Putamen (tissue), 1 donor: ENCODE measurements around the gene CNBP.
"Not testable (repeated sequence)": the region's sequence is repeated elsewhere in the genome, so short reads cannot be mapped to it uniquely, and the experiment has no call there.

Experiments used
- DNase-seq: peaks from one replicate; pipeline ENCODE4 v3.0.0-alpha.2; 2016; ENCODE audit warnings: low spot score

Gene CNBP

GRCh38 chr3:129184784-129185542 is 1.3 kb upstream of the CNBP start:
- DNase-seq, result not testable (repeated sequence)

GRCh38 chr3:129184396-129184657 is 631 bp upstream of the CNBP start:
- no peak for DNase-seq

GRCh38 chr3:129182390-129183185 is 1.1 kb downstream of the CNBP start:
- no peak for DNase-seq

- DNase-seq, result no peak
Measured at GRCh38 chr3:129181819-129182218, 1.9 kb downstream of the CNBP start.

DNA sequence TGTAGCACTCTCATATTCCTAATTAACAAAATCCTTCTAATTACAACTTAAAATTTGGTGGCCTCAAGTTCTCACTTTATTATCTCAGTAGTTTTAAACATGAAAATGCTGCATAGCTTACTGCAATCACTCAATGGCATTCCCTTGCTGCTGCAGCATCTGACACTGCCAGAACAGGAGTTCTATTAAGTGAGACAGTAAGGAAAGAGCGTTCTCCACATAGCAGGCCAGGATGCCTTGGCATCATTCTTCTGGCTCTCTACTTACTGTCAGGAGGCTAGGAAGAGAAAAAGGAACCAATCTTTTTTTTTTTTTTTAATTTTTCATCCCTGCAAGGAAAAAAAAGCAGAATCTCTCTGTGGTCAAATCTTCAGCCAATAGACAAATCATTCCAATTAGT is 3.2 kb downstream of the CNBP start:
- DNase-seq, result no peak

GRCh38 chr3:129176051-129176450 is 7.6 kb downstream of the CNBP start:
- no peak for DNase-seq

DNA sequence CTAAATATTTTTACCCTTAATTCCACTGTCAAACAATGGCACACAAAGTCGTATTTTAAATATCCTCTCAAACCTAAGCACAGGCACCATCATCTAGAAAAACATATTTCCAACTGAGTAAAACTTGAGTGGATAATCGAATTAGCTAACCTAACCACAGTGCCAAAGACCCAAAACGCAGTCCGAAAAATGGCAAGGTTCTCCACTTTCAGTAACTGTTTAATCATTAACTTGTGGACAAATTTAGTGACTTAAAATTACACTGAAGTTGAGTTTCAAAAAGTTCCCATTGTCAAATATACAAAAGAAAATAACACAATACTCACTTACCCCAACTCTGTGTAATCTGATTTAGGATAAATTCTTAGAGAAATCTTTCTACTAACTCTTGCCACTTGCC is 10.0 kb downstream of the CNBP start:
- no peak for DNase-seq

DNA sequence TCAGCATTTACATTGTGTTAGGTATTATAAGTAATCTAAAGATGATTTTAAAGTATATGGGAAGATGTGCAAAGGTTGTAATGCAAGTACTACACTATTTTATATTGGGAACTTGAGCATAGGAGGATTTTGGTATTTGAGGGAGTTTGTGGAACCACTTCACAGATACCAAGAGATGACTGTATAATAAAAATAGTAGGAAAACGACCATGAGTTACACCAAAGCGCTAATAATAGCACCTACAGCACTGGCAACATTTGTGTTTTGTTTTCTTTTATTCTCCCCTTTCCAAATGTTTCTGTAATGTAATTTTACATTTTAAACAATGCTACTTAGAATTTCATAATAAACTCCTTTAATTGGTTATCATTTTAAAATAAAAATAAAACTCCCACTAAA is 10.5 kb downstream of the CNBP start:
- DNase-seq, result no peak

DNA sequence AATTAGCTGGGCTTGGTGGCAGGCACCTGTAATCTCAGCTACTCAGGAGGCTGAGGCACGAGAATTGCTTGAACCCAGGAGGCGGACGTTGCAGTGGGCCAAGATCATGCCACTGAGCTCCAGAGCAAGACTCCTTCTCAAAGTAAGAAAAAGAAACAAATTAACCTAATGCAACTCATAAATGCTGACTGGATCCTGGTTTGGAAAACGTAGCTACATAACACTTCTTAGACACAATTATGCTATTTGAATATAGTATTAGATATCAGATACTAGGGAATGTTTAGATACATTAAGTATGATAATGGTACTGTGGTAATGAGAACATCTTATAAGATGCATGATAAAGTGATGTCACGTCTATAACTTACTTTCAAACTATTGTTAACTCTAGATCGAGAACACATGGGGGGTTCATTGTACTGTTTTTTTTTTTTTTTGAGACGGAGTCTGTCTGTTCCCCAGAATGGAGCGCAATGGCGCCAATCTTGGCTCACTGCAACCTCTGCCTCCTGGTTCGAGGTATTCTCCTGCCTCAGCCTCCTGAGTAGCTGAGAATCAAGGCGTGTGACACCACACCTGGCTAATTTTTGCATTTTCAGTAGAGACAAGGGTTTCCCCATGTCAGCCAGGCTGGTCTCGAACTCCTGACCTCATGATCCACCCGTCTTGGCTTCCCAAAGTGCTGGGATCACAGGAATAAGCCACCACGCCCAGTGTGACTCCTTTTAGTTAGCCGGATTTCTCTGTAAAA is 16.9 kb downstream of the CNBP start:
- no peak for DNase-seq

GRCh38 chr3:129165594-129165993 is 18.1 kb downstream of the CNBP start:
- not testable (repeated sequence) for DNase-seq

- DNase-seq, result no peak
Measured at GRCh38 chr3:129164500-129164899, 19.2 kb downstream of the CNBP start.

DNA sequence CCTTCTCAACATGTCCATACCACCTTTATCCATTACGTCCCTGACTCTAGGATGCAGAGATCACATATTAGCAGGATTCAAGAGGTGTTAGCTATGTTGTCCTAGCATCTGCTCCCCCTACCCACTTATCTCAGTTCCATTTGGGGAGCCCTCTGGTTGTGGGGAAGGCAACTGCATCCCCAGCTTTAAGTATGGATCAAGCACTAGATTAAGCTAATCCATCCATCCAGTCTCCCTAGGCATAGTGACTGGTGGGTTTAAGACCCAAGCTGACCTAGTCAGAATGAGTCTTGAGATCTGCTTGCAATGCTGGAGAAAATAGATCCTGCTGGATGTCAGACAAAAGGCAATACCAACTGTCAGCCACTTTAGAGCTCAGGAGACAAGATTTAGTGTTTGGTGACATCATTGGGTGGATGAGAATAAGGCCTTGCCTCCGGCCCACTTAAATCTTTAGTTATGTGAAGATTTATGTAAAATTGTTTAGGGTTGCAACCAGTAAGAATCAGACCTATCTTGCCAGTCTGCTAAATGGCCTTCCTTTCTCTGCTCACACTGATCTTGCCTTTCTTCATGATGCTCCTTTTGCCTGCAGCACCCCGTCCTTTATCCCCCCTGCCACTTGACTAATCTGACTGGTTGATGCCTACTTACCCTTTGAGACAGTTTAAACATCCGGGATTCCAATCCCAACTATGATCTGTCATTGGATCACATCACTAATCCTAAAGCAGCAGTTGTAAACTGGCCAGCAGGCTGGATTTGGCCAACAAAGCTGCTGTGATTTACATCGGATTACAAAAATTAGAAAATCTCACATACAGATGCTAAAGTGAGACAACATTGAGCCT is 20.7 kb downstream of the CNBP start:
- no peak for DNase-seq

GRCh38 chr3:129161860-129162271 is 21.8 kb downstream of the CNBP start:
- no peak for DNase-seq

DNA sequence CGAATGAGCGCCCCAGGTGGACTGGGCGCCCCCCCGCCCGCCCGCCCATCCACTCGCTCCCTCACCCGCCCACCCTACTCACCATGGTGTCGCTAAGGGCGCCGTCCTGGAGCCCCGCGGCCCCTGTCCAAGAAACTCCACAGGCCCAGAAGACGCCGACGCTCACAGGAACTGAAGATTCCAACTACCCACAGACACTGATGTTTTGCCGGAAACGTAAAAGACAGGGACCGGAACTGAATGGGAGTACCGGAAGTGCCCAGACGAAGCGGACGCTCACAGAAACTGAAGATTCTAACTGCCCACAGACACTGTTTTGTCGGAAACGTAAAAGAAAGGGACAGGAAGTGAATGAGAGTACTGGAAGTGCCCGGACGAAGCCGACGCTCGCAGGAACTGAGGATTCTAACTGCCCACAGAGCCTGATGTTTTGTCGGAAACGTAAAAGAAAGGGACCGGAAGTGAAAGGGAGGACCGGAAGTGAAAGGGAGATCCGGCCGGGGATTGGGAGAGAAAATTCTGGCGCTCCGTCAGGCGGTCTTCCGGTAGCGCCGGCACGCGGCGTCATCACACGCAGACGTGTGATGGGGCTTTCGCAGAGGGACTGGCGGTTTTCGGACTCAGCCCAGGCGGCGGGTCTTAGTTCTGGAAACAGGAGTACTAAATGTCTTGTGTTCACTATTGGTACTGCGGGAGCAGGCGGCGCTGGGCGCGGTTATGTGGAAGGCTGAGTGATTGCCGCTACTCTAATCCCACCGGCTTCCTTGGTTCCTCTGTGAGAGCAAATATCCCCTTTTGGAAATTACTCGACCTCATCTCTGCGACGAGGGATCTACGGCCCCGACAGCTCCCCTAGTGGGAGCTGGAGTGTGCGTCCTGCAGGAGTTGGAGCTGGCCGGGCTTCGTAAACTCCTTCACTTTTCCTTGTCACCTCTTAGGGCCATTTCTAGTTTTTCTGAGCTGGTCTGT is 22.5 kb downstream of the CNBP start, which contains the start of gene ISY1:
TSS of gene ISY1 (minus strand) at position 173 of the 969 bp plus-strand sequence. CDS start at position 85, 88 bp downstream.
- peak; percentile 95 for DNase-seq

GRCh38 chr3:129144786-129145185 is 38.9 kb downstream of the CNBP start:
- no peak for DNase-seq

DNA sequence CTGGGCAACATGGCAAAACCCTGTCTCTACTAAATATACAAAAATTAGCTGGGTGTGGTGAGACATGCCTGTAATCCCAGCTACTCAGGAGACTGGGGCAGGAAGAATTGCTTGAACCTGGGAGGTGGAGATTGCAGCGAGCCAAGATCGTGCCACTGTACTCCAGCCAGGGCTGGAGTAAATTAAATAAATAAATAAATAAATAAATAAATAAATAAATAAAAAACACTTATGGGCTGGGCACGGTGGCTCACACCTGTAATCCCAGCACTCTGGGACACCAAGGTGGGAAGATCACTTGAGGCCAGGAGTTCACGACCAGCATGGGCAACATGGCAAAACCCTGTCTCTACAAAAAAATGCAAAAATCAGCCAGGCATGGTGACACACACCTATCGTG is 42.7 kb downstream of the CNBP start:
- DNase-seq, result not testable (repeated sequence)

GRCh38 chr3:129139911-129140310 is 43.8 kb downstream of the CNBP start:
- DNase-seq, result no peak

GRCh38 chr3:129136275-129136674 is 47.4 kb downstream of the CNBP start:
- not testable (repeated sequence) for DNase-seq

GRCh38 chr3:129132097-129132866 is 51.4 kb downstream of the CNBP start:
- DNase-seq, result no peak
